ENCODE results near the gene SRR. TPM values are rescaled to one million over a fixed set of nuclear protein-coding genes. Genes with fewer than 3 reads are reported as not detected.

The SRR gene
- total RNA-seq, 1 donor from 2014 or later = 57.9 TPM

GRCh38 chr17:2372180-2372579 lies 68.4 kb downstream of the SRR start:
- DNase-seq = no peak

GRCh38 chr17:2372681-2373080 lies 68.9 kb downstream of the SRR start:
- no peak for DNase-seq

DNA sequence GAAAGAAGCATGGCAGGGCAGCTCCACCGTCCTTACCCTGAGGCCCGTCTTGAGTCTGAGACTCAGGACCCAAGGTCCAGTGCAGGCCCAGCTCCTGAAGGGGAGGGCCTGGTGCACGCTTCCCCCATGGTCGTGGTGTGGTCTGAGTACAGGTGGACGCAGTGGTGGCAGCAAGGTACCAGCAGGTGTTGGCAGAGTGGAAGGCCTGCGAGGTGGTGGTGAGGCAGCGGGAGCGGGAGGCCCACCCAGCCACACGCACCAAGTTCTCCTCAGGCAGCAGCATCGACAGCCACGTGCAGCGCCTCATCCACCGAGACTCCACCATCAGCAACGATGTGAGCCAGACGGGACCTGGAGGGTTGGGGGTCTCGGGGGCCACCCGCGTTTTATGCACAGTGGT lies 69.4 kb downstream of the SRR start:
- no peak for DNase-seq

Small RNA genes lying within 50 kb of the gene (small RNA-seq; reads per million reads assigned to genes)
- gene AC006435.3 (not detected), gene SNORD91A (630 reads per million, percentile 98 among the genes with 10 or more reads in this experiment), gene SNORD91B (83.8 reads per million, percentile 96 among the genes with 10 or more reads in this experiment)

Other genes starting within 250 kb of the SRR start
- 3.1 TPM for gene HIC1, start 248.8 kb upstream of the SRR start, total RNA-seq
- gene SMG6, start 165 bp upstream of the SRR start, total RNA-seq = 19.8 TPM
- 26.5 TPM for gene TSR1, start 32.5 kb downstream of the SRR start, total RNA-seq
- 63.5 TPM for gene SGSM2, start 33.6 kb downstream of the SRR start, total RNA-seq
- 7.6 TPM for gene MNT, start 97.1 kb downstream of the SRR start, total RNA-seq
- gene METTL16, start 207.9 kb downstream of the SRR start, total RNA-seq = 17.0 TPM

Measured in occipital lobe (tissue), 3 donors.